Thoracic aorta (tissue), 2 donors: ENCODE data around the gene CACNG3. TPM values are rescaled to one million over a fixed set of nuclear protein-coding genes. Genes with fewer than 3 reads are reported as not detected.

Experiments
- ATAC-seq: fragments of 150-250 bp; one replicate; pipeline ENCODE4 v1.8.0; 2017; ENCODE audit warnings: low read depth; ENCODE audit not compliant: insufficient number of reproducible peaks, low FRiP score
- DNase-seq: peaks from one replicate; pipeline ENCODE4 v3.0.0-alpha.2; 2020; ENCODE audit warnings: low spot score
- H3K27ac ChIP-seq, 2 donors: fragments of 200-600 bp; sonication (generic); 1 replicate in 1 of 2; 2 replicates in 1 of 2; pipeline ENCODE4 v1.5.1; 2016; ENCODE audit warnings: mild to moderate bottlenecking in 2 of 2, moderate library complexity in 2 of 2
- H3K27me3 ChIP-seq: fragments of 200-600 bp; sonication (generic); replicated peaks from 2 replicates; pipeline ENCODE4 v1.6.0; 2016; ENCODE audit warnings: mild to moderate bottlenecking; ENCODE audit not compliant: insufficient read depth
- H3K36me3 ChIP-seq: fragments of 200-600 bp; sonication (generic); one replicate; pipeline ENCODE4 v1.5.1; 2016
- H3K4me1 ChIP-seq, 2 donors: fragments of 200-600 bp; sonication (generic); 1 replicate in 1 of 2; 2 replicates in 1 of 2; pipeline versions ENCODE4 v1.5.1 to v1.6.0; 2016; ENCODE audit warnings: low read depth in 2 of 2, mild to moderate bottlenecking in 1 of 2; ENCODE audit not compliant: control insufficient read depth in 1 of 2
- H3K4me3 ChIP-seq: fragments of 200-600 bp; sonication (generic); 2 replicates; pipeline ENCODE4 v1.5.1; 2016; ENCODE audit warnings: mild to moderate bottlenecking
- H3K9me3 ChIP-seq: fragments of 200-600 bp; sonication (generic); 2 replicates; pipeline ENCODE4 v1.5.1; 2016
- CTCF ChIP-seq: fragments of 200-600 bp; sonication (generic); IDR thresholded peaks from one replicate; pipeline ENCODE4 v1.5.1; 2019; ENCODE audit warnings: antibody characterized with exemption
- total RNA-seq, 2 donors: library from RNA; depleted of rRNA; stranded (reverse); fragments of >200 nt; gene quantifications; one replicate each; pipeline versions ENCODE4 v1.1.0 to v1.2.3, GENCODE V29; 2016

Gene CACNG3
- total RNA-seq, 2 donors from 2014 or later = not detected

- Histone ChIP-seq H3K27me3 (no peaks in the 10 kb centered on the region), H3K4me1 (no peaks in the 10 kb centered on the region), H3K27ac (no peak overlapping the region), H3K4me3 (no peak overlapping the region), H3K36me3 (no peaks in the 10 kb centered on the region), H3K9me3 (no peaks in the 10 kb centered on the region)
- ATAC-seq (no peak), DNase-seq (no peak)
- no peak for TF ChIP-seq CTCF
Measured at GRCh38 chr16:24409045-24409444, 152.9 kb downstream of the CACNG3 start.
